Esophagus (tissue), 2 donors: ENCODE measurements around the gene THOC2. TPM values are rescaled to one million over a fixed set of nuclear protein-coding genes. Genes with fewer than 3 reads are reported as not detected.

ENCODE experiments used
- H3K27ac ChIP-seq, 2 donors: one replicate each; pipeline ENCODE4 v1.5.1; 2013; ENCODE audit warnings: low read depth in 2 of 2, mild to moderate bottlenecking in 2 of 2, inconsistent platforms in 1 of 2, low read length in 1 of 2, moderate library complexity in 1 of 2
- H3K27me3 ChIP-seq, 2 donors: one replicate each; pipeline ENCODE4 v1.6.1; 2013; ENCODE audit warnings: low read length in 2 of 2, control low read depth in 1 of 2, mild to moderate bottlenecking in 1 of 2; ENCODE audit not compliant: insufficient read depth in 2 of 2, control insufficient read depth in 1 of 2
- H3K36me3 ChIP-seq, 2 donors: one replicate each; pipeline ENCODE4 v1.6.1; 2013; ENCODE audit warnings: low read length in 1 of 2; ENCODE audit not compliant: control insufficient read depth in 2 of 2, insufficient read depth in 2 of 2
- H3K4me1 ChIP-seq, 2 donors: one replicate each; pipeline ENCODE4 v1.6.1; 2013; ENCODE audit warnings: low read length in 1 of 2; ENCODE audit not compliant: control insufficient read depth in 2 of 2, insufficient read depth in 2 of 2
- H3K4me3 ChIP-seq, 2 donors: one replicate each; pipeline ENCODE4 v1.5.1; 2013; ENCODE audit warnings: low read length in 2 of 2, mild to moderate bottlenecking in 2 of 2, low read depth in 1 of 2, moderate library complexity in 1 of 2
- H3K9me3 ChIP-seq, 2 donors: one replicate each; pipeline ENCODE4 v1.6.1; 2013; ENCODE audit warnings: mild to moderate bottlenecking in 2 of 2, low read depth in 1 of 2, low read length in 1 of 2, moderate library complexity in 1 of 2; ENCODE audit not compliant: control insufficient read depth in 2 of 2, insufficient read depth in 1 of 2
- WGBS, 2 donors: extraction: QIAGEN DNeasy Blood & Tissue Kit; methylation state at CpG; one replicate each; pipeline ENCODE4 v1.1.7; 2013; 5-methylcytosine and 5-hydroxymethylcytosine counted together
- polyA plus RNA-seq, 2 donors: library from polyadenylated mRNA; stranded (reverse); fragments of 200-250 nt; gene quantifications; one replicate each; pipeline ENCODE4 v1.2.3, GENCODE V29; 2013
- donor health status: healthy with polysubstance abuse.
- donor health status: Bipolar disorder and iron deficiency.

THOC2 gene
- polyA plus RNA-seq, 2 donors = 28.2 to 43.7 TPM

DNA sequence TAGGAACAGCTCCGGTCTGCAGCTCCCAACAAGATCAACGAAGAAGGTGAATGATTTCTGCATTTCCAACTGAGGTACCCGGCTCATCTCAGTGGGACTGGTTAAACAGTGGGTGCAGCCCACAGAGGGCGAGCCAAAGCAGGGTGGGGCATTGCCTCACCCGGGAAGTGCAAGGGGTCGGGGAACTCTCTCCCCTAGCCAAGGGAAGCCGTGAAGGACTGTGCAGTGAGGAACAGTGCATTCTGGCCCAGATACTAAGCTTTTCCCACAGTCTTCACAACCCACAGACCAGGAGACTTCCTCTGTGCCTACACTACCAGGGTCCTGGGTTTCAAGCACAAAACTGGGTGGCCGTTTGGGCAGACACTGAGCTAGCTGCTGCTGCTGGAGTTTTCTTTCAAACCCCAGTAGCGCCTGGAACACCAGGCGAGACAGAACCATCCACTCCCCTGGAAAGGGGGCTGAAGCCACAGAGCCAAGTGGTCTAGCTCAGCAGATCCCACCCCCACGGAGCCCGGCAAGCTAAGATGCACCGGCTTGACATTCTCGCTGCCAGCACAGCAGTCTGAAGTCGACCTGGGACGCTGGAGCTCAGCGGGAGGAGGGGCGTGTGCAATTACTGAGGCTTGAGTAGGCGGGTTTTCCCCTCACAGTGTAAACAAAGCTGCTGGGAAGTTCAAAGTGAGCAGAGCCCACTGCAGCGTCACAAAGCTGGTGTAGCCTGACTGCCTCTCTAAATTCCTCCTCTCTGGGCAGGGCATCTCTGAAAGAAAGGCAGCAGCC lies 84.6 kb downstream of the THOC2 start:
- H3K36me3 ChIP-seq = no peaks in the 10 kb centered on the region
- H3K9me3 ChIP-seq = no peaks in the 10 kb centered on the region
- WGBS, 2 donors = 58 to 60% methylated on average over 20 of the region's 20 CpGs
- H3K27me3 ChIP-seq = no peaks in the 10 kb centered on the region
- no peak overlapping the region for H3K27ac ChIP-seq
- no peaks in the 10 kb centered on the region for H3K4me1 ChIP-seq
- no peak overlapping the region for H3K4me3 ChIP-seq

DNA sequence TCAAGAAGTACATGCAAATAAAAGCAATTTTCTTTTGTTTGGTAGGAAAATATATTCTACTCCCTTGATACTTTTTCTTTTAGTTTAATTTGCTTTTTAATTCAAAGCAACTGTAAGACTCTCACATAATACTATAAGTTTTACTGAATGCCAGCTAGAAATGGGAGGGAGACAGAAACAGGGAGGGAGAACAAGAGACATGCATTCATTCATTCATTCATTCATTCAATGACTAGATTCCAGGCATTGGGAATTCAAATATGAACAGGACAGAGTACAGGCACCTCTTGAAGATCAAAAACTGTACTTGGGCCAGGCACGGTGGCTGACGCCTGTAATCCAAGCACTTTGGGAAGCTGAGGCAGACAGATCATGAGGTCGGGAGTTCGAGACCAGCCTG lies 85.6 kb downstream of the THOC2 start:
- Histone ChIP-seq H3K4me3 (no peak overlapping the region), H3K36me3 (no peaks in the 10 kb centered on the region), H3K27me3 (no peaks in the 10 kb centered on the region), H3K9me3 (no peaks in the 10 kb centered on the region), H3K4me1 (no peaks in the 10 kb centered on the region), H3K27ac (no peak overlapping the region)
- 92 to 97% methylated on average over 4 of the region's 4 CpGs for WGBS, 2 donors

- Histone ChIP-seq H3K36me3 (no peaks in the 10 kb centered on the region), H3K4me1 (no peaks in the 10 kb centered on the region), H3K27me3 (no peaks in the 10 kb centered on the region), H3K9me3 (no peaks in the 10 kb centered on the region), H3K4me3 (no peak overlapping the region), H3K27ac (no peak overlapping the region)
- 85 to 95% methylated on average over 3 of the region's 3 CpGs for WGBS, 2 donors
Measured at GRCh38 chrX:123629502-123629901, 103.3 kb downstream of the THOC2 start.

GRCh38 chrX:123626962-123627361 lies 105.9 kb downstream of the THOC2 start:
- Histone ChIP-seq H3K9me3 (no peaks in the 10 kb centered on the region), H3K27ac (no peak overlapping the region), H3K4me1 (no peaks in the 10 kb centered on the region), H3K27me3 (no peaks in the 10 kb centered on the region), H3K36me3 (no peaks in the 10 kb centered on the region), H3K4me3 (no peak overlapping the region)

GRCh38 chrX:123625952-123626351 lies 106.9 kb downstream of the THOC2 start:
- no peaks in the 10 kb centered on the region for H3K9me3 ChIP-seq
- no peaks in the 10 kb centered on the region for H3K36me3 ChIP-seq
- no peak overlapping the region for H3K27ac ChIP-seq
- H3K4me3 ChIP-seq = no peak overlapping the region
- no peaks in the 10 kb centered on the region for H3K4me1 ChIP-seq
- H3K27me3 ChIP-seq = no peaks in the 10 kb centered on the region
- WGBS, 2 donors = 72 to 87% methylated on average over 2 of the region's 2 CpGs

GRCh38 chrX:123625477-123625876 lies 107.4 kb downstream of the THOC2 start:
- no peak overlapping the region for H3K4me3 ChIP-seq
- no peaks in the 10 kb centered on the region for H3K9me3 ChIP-seq
- WGBS, 2 donors = 92 to 100% methylated on average over 1 of the region's 1 CpG
- H3K27ac ChIP-seq = no peak overlapping the region
- H3K36me3 ChIP-seq = no peaks in the 10 kb centered on the region
- no peaks in the 10 kb centered on the region for H3K4me1 ChIP-seq
- no peaks in the 10 kb centered on the region for H3K27me3 ChIP-seq

- Histone ChIP-seq H3K27me3 (no peaks in the 10 kb centered on the region), H3K4me1 (no peaks in the 10 kb centered on the region), H3K36me3 (no peaks in the 10 kb centered on the region), H3K4me3 (no peak overlapping the region), H3K27ac (no peak overlapping the region), H3K9me3 (no peaks in the 10 kb centered on the region)
- WGBS, 2 donors = 90 to 96% methylated on average over 1 of the region's 1 CpG
Measured at GRCh38 chrX:123617007-123617406, 115.8 kb downstream of the THOC2 start.

DNA sequence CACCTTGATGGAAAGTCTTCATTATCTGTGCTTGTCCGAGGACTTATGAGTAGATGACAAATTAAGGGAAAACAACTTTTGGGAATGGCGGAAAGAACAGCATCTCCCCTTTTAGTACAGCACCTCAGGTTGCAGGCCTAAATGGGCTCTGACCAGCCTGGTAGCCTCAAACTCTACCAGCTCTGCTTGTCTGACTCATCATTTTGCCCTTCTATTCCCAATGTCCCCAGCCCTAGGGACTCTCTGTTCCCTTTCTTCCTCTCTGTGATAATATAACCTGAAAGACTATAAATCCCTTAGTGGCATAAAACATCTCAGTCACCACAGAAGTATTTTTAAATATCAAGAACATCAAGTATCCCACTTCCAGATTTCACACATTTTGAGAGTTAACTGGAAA lies 121.9 kb downstream of the THOC2 start:
- Histone ChIP-seq H3K4me1 (no peaks in the 10 kb centered on the region), H3K9me3 (no peaks in the 10 kb centered on the region), H3K36me3 (no peaks in the 10 kb centered on the region), H3K27me3 (no peaks in the 10 kb centered on the region), H3K4me3 (no peak overlapping the region), H3K27ac (no peak overlapping the region)
- WGBS, 2 donors = 93 to 98% methylated on average over 2 of the region's 2 CpGs

- Histone ChIP-seq H3K27me3 (no peaks in the 10 kb centered on the region), H3K27ac (no peak overlapping the region), H3K36me3 (no peaks in the 10 kb centered on the region), H3K4me3 (no peak overlapping the region), H3K4me1 (no peaks in the 10 kb centered on the region), H3K9me3 (no peaks in the 10 kb centered on the region)
- WGBS, 2 donors = 88 to 96% methylated on average over 6 of the region's 6 CpGs
Measured at GRCh38 chrX:123607806-123608205, 125.0 kb downstream of the THOC2 start.

GRCh38 chrX:123607270-123607669 lies 125.6 kb downstream of the THOC2 start:
- WGBS, 2 donors = 83 to 100% methylated on average over 1 of the region's 1 CpG
- Histone ChIP-seq H3K27ac (no peak overlapping the region), H3K36me3 (no peaks in the 10 kb centered on the region), H3K4me1 (no peaks in the 10 kb centered on the region), H3K9me3 (no peaks in the 10 kb centered on the region), H3K27me3 (no peaks in the 10 kb centered on the region), H3K4me3 (no peak overlapping the region)
